T47D (cell line): ENCODE results near the gene IP6K3.

Experiments
- DNase-seq, 2 experiments: peaks; one replicate each; pipeline versions ENCODE4 v3.0.0 to v3.0.0-alpha.2; 2011 to 2012; ENCODE audit warnings: low read depth in 1 of 2, low spot score in 1 of 2
- JUND ChIP-seq: IDR thresholded peaks from 2 replicates; pipeline ENCODE4 v1.6.1; 2012; ENCODE audit warnings: low read depth
- in situ Hi-C: cut with HindIII; loops from 2 replicates; pipeline ENCODE4 v1.10.0; 2016; ENCODE audit warnings: low sequenced_read_pairs, low pct_unique_long_range_greater_than_20kb

Gene IP6K3

GRCh38 chr6:33727932-33728331, 18.8 kb downstream of the IP6K3 start:
- in situ Hi-C loops: no loop called here
- no peak for DNase-seq
- TF ChIP-seq JUND: no peak

DNA sequence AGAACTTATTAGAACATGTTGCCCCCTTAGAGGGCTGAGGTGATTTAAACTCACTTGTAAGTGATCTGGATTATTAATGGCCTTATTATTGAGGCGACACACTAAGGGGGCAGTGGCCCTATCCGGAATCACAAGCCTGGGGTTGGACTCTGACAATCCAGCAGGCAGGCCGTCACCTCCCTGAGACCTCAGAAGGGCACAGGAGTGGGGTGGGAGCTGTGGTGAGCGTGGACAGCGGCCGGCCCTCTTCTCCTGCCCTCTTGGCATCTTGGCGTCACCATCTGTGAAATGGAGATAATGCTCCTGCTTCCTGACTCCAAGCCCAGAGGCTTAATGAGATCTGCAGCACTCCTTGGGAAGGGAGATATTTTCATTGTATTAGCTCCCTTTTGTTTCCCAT, 19.6 kb downstream of the IP6K3 start:
- no peak for DNase-seq
- in situ Hi-C loops: no loop called here

DNA sequence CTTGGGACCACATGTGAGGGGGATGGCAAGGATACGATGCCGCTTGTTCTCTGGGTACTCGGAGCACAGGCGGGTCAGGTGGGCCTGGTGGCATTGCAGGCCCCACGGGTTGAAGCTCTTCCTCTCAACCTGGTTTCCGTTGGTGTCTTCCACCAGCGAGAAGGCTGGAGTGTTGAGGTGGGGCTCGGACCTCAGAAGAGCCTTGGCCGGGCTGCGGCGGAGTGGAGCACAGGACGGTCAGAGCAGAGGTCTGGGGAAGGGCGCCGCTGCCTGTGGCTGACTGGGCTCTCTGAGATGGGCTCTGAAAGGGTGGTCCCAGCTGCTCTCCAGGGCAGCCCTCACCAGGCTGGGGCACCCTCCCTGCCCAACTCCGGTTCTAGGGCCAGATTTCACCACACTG, 20.0 kb downstream of the IP6K3 start:
- no peak for DNase-seq
- no peak for TF ChIP-seq JUND
- in situ Hi-C loops: no loop called here

More for the DNA sequence above, 19.6 kb downstream of the IP6K3 start:
- TF ChIP-seq JUND: no peak

GRCh38 chr6:33725891-33726673, 20.6 kb downstream of the IP6K3 start:
- no peak for TF ChIP-seq JUND
- DNase-seq: no peak
- in situ Hi-C loops: no loop called here

DNA sequence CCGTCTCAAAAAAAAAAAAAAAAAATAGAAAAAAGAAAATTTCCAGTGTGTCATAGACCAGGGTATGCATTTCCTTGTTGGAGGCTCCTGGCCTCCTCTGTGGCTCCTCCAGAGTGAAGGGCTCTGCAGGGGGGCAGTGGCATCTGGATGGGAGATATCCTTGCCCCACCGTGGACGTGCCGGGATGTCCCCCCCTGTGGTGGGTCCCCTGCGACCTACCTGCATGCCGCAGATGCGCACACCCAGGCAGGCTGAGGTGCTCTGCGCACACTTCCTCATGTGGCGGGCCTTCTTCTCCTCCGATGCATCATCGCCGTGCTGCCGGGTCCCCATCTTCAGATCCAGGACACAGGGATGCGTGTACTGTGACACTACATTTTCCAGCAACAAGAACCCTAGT, 21.5 kb downstream of the IP6K3 start:
- in situ Hi-C loops: no loop called here
- no peak for TF ChIP-seq JUND
- no peak for DNase-seq

- in situ Hi-C loops: no loop called here
These were observed 22.3 kb downstream of the IP6K3 start for GRCh38 chr6:33724102-33725023.

GRCh38 chr6:33723371-33724085, 23.2 kb downstream of the IP6K3 start:
- in situ Hi-C loops: no loop called here
- TF ChIP-seq JUND: no peak
- DNase-seq: no peak

More at GRCh38 chr6:33724102-33725023, 22.3 kb downstream of the IP6K3 start:
- no peak for DNase-seq
- TF ChIP-seq JUND: no peak

DNA sequence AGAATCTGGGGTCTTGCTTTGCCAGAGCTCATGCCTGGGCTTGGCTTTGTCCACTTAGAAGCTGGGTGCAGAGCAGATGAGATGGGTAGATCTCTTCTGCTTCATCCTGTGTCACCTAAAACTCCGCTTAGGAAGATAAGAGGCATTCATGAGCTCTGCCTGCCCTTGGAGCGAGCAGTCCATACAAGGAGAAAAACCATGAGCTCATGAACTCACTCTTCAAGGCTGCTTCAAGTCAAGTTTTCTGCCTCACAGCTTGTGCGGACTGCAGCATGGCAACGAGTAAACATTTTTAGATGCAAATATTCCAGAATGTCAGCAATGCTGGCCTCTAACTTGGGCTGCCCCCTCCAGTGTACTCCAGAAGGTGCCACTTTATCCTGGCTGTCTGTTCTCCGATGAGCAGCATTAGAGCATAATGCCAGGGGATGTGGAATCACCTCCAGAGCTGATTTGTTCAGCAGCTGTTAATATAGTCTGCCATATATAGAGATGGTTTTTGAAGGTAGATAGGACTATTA, 24.5 kb downstream of the IP6K3 start:
- in situ Hi-C loops: no loop called here
- DNase-seq: no peak
- no peak for TF ChIP-seq JUND

- DNase-seq: no peak
- in situ Hi-C loops: no loop called here
- no peak for TF ChIP-seq JUND
These were observed 25.2 kb downstream of the IP6K3 start for GRCh38 chr6:33721508-33721907.

GRCh38 chr6:33720998-33721397, 25.7 kb downstream of the IP6K3 start:
- in situ Hi-C loops: no loop called here
- no peak for DNase-seq
- TF ChIP-seq JUND: no peak

DNA sequence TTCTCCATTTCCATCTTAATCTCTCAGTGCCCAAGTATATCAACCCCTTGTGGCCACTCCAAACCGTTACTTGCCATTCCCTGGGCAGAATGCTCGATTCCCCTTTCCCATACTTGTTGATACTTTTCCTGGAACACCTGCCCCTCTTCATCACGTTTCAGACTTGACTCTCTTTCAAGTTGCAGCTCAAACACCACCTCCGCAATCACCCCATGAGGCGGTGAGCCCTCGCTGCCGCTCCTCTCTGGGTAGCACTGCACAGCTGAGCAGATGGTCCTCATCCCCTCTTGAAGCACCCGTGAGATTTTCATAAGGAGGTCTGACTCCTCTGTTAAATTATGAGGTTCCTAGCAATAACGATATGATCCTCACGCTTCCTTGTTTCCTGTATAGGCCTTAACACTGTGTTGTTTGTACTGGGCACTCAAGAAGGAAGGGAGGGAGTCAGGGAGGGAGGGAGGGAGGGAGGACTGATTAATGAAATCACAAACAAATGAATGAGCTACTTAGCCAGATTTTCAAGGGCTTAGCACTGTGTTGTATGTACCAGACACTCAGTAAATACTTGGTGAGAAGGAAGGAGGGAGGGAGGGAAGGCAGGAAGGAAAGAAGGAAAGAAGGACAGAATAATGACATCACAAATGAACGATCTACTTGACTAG, 27.2 kb downstream of the IP6K3 start:
- no peak for TF ChIP-seq JUND
- in situ Hi-C loops: no loop called here
- DNase-seq: no peak

DNA sequence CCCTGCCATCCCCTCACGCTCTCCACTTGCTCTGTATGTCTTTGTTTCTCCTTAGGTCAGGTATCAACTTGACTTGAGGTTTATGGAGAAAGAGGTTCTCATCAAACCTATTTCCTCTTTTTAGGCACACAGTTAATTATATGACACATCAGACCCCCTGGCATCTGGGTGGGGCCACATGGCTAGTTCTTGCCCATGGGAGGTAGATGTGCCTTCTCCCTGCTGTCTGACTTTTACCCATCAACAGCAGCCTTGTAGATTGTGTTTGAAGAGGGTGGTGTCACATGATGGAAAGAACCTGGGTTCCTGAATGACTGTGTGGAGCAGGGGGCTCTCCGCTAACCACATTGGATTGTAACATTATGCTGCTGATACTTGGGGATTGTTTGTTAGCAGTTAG, 28.0 kb downstream of the IP6K3 start:
- TF ChIP-seq JUND: no peak
- in situ Hi-C loops: no loop called here
- no peak for DNase-seq
